ENCODE results near the gene PPM1H. TPM values are rescaled to one million over a fixed set of nuclear protein-coding genes. Genes with fewer than 3 reads are reported as not detected.

PPM1H gene
- total RNA-seq, 1 donor from 2014 or later, result 6.3 TPM

DNA sequence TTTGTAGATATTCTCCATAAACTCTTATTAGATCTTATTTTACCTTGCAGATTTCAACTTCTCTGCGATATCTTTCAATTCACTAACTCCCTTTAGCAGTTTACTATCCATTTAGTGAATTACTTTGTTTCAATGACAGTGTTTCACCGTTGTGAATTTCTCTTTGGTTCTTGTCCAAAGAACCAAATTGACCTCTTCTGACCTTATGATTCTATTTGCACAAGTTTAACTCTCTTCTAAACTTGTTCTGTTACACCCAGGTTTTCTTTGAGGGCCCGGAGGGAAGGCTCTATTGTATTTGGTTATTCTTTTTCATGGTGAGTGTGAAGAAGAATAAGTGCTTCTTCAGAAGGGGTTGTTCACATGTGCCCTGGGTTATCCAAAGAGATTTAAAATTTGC is 281.6 kb downstream of the PPM1H start:
- Mint-ChIP-seq H3K27ac (ENCODE audit: unreplicated experiment) (no peak overlapping the region), H3K4me1 (ENCODE audit: low read depth, unreplicated experiment) (peaks cover 16% of the 10 kb centered on the region), H3K27me3 (ENCODE audit: unreplicated experiment) (peaks cover 1% of the 10 kb centered on the region), H3K36me3 (ENCODE audit: unreplicated experiment) (no peaks in the 10 kb centered on the region), H3K4me3 (ENCODE audit: unreplicated experiment) (no peak overlapping the region), H3K9me3 (ENCODE audit: unreplicated experiment) (no peaks in the 10 kb centered on the region)
- no peak for DNase-seq
- no peak for TF ChIP-seq CTCF (IDR thresholded peaks at IDR 0.05; ENCODE audit: partially characterized antibody, unreplicated experiment)

- TF ChIP-seq CTCF (IDR thresholded peaks at IDR 0.05; ENCODE audit: partially characterized antibody, unreplicated experiment), result no peak
- H3K36me3 Mint-ChIP-seq (ENCODE audit: unreplicated experiment), result no peaks in the 10 kb centered on the region
Observed at GRCh38 chr12:62651138-62651537, 283.8 kb downstream of the PPM1H start.

GRCh38 chr12:62649412-62650138 is 285.4 kb downstream of the PPM1H start:
- Mint-ChIP-seq H3K4me1 (ENCODE audit: low read depth, unreplicated experiment) (no peaks in the 10 kb centered on the region), H3K9me3 (ENCODE audit: unreplicated experiment) (no peaks in the 10 kb centered on the region), H3K27me3 (ENCODE audit: unreplicated experiment) (no peaks in the 10 kb centered on the region), H3K27ac (ENCODE audit: unreplicated experiment) (no peak overlapping the region), H3K36me3 (ENCODE audit: unreplicated experiment) (no peaks in the 10 kb centered on the region), H3K4me3 (ENCODE audit: unreplicated experiment) (no peak overlapping the region)
- DNase-seq, result no peak
- no peak for TF ChIP-seq CTCF (IDR thresholded peaks at IDR 0.05; ENCODE audit: partially characterized antibody, unreplicated experiment)

More at GRCh38 chr12:62651138-62651537, 283.8 kb downstream of the PPM1H start:
- H3K4me1 Mint-ChIP-seq (ENCODE audit: low read depth, unreplicated experiment), result peaks cover 4% of the 10 kb centered on the region
- H3K4me3 Mint-ChIP-seq (ENCODE audit: unreplicated experiment), result no peak overlapping the region
- H3K9me3 Mint-ChIP-seq (ENCODE audit: unreplicated experiment), result no peaks in the 10 kb centered on the region
- no peak for DNase-seq
- no peak overlapping the region for H3K27ac Mint-ChIP-seq (ENCODE audit: unreplicated experiment)
- no peaks in the 10 kb centered on the region for H3K27me3 Mint-ChIP-seq (ENCODE audit: unreplicated experiment)

DNA sequence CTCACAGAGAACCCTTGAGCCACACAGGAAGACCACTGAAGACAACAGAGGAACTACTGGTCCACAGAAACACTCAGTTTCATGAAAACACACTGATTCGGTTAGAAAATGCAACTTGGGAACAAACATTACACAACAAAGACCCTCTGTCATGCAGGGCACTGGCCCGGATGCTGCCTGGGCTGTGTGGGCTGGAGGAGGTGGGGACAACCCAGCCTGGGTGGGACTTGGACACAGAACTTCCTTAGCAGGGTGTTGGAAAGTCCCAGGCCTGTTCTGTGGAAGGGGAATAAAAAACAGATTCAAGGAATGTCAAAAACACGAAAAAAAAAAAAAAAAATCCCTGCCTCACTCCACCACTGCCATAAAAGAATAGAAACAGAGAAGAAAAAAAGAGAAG is 287.4 kb downstream of the PPM1H start:
- Mint-ChIP-seq H3K27ac (ENCODE audit: unreplicated experiment) (no peak overlapping the region), H3K9me3 (ENCODE audit: unreplicated experiment) (peaks cover 1% of the 10 kb centered on the region), H3K27me3 (ENCODE audit: unreplicated experiment) (no peaks in the 10 kb centered on the region), H3K4me3 (ENCODE audit: unreplicated experiment) (no peak overlapping the region), H3K36me3 (ENCODE audit: unreplicated experiment) (no peaks in the 10 kb centered on the region), H3K4me1 (ENCODE audit: low read depth, unreplicated experiment) (no peaks in the 10 kb centered on the region)
- no peak for DNase-seq
- TF ChIP-seq CTCF (IDR thresholded peaks at IDR 0.05; ENCODE audit: partially characterized antibody, unreplicated experiment), result no peak

GRCh38 chr12:62646566-62646965 is 288.4 kb downstream of the PPM1H start:
- peaks cover 1% of the 10 kb centered on the region for H3K9me3 Mint-ChIP-seq (ENCODE audit: unreplicated experiment)
- no peak for TF ChIP-seq CTCF (IDR thresholded peaks at IDR 0.05; ENCODE audit: partially characterized antibody, unreplicated experiment)
- DNase-seq, result no peak
- no peaks in the 10 kb centered on the region for H3K36me3 Mint-ChIP-seq (ENCODE audit: unreplicated experiment)
- no peak overlapping the region for H3K4me3 Mint-ChIP-seq (ENCODE audit: unreplicated experiment)
- H3K4me1 Mint-ChIP-seq (ENCODE audit: low read depth, unreplicated experiment), result no peaks in the 10 kb centered on the region
- H3K27me3 Mint-ChIP-seq (ENCODE audit: unreplicated experiment), result no peaks in the 10 kb centered on the region
- no peak overlapping the region for H3K27ac Mint-ChIP-seq (ENCODE audit: unreplicated experiment)
